ENCODE data around the gene EPG5. TPM values are rescaled to one million over a fixed set of nuclear protein-coding genes. Genes with fewer than 3 reads are reported as not detected.

EPG5 gene
- total and polyA plus RNA-seq, 9 of the 15 experiments (the other 6 are each of a cell fraction or from before 2014, with no cell fraction given): 1.3 to 10.7 (median 5.2) TPM

- POLR2A ChIA-PET: interaction anchor here (0.7 kb wide), 1 partner anchor 345 kb away, joined by 3 read pairs; no protein-coding TSS in a partner anchor
- no TSS peak for BruUV-seq (replicated peaks)
- no peak for FAIRE-seq
- TF ChIP-seq ETV1 (tag; conservative IDR thresholded peaks at IDR 0.05; ENCODE audit: low read depth): no peak
- TF ChIP-seq SMAD3 (CRISPR knock-in tag; conservative IDR thresholded peaks at IDR 0.05): no peak
- TF ChIP-seq SMAD4 (CRISPR knock-in tag; conservative IDR thresholded peaks at IDR 0.05): no peak
- peak; percentile 64; the same call in 1 of the 2 replicates for TF ChIP-seq ZKSCAN1 (IDR thresholded peaks at IDR 0.05; ENCODE audit: low read depth, low read length)
- no peak for TF ChIP-seq ZNF324 (CRISPR knock-in tag; IDR thresholded peaks at IDR 0.05)
- TF ChIP-seq MCM5 (IDR thresholded peaks at IDR 0.05; ENCODE audit: low read depth): no peak
- TF ChIP-seq ZNF449 (CRISPR knock-in tag; IDR thresholded peaks at IDR 0.05): no peak
- TF ChIP-seq TCF15 (CRISPR knock-in tag; IDR thresholded peaks at IDR 0.05): no peak
- TF ChIP-seq ZNF511 (CRISPR knock-in tag; IDR thresholded peaks at IDR 0.05): no peak
- TF ChIP-seq RCOR1 (IDR thresholded peaks at IDR 0.05; ENCODE audit: borderline replicate concordance in 1 of 2, low read depth in 2 of 2, low read length in 2 of 2): no peak
- no peak for TF ChIP-seq DACH1 (IDR thresholded peaks at IDR 0.05; ENCODE audit: partially characterized antibody)
- no peak for TF ChIP-seq HSF4 (CRISPR knock-in tag; IDR thresholded peaks at IDR 0.05; ENCODE audit: borderline replicate concordance)
These were observed 127.4 kb downstream of the EPG5 start for GRCh38 chr18:45839414-45840395.

More at GRCh38 chr18:45839414-45840395, 127.4 kb downstream of the EPG5 start:
- Histone ChIP-seq H3K36me3 (ENCODE audit: control insufficient read depth, insufficient read depth, low read length) (no peaks in the 10 kb centered on the region), H4K20me1 (replicated peaks; ENCODE audit: control insufficient read depth, insufficient read depth, low read length) (no peaks in the 10 kb centered on the region), H2AFZ (ENCODE audit: low read depth, low read length) (no peak overlapping the region), H3K27ac (ENCODE audit: extremely low read depth, low read depth, low read length) (no peak overlapping the region), H3K9me3 (replicated peaks; ENCODE audit: control insufficient read depth, insufficient read depth, low read depth, low read length) (no peaks in the 10 kb centered on the region), H3K79me2 (ENCODE audit: control insufficient read depth, insufficient read depth, low read length) (no peaks in the 10 kb centered on the region), H3K4me3 (no peak overlapping the region), H3K27me3 (ENCODE audit: control insufficient read depth in 2 of 2, insufficient read depth in 2 of 2, low read length in 2 of 2) (peaks cover 0 to 5% of the 10 kb centered on the region in 2 experiments; a peak in 2 of 5 replicates), H3K9ac (ENCODE audit: insufficient read depth in 1 of 2, low read depth in 2 of 2, low read length in 2 of 2) (no peak overlapping the region), H3K4me2 (ENCODE audit: insufficient read depth, low read length) (no peak overlapping the region), H3K9me1 (ENCODE audit: control insufficient read depth, insufficient read depth, low read length) (no peaks in the 10 kb centered on the region), H3K4me1 (replicated peaks in 1 of 2; ENCODE audit: control insufficient read depth in 2 of 2, insufficient read depth in 2 of 2, low read length in 2 of 2) (peaks cover 3% of the 10 kb centered on the region in 2 experiments; a peak in 4 of 5 replicates)
- DNase-seq (ENCODE audit: extremely low read depth in 1 of 4, low spot score in 3 of 4): peak in 2 of 4 experiments; percentile 13 to 25
- intact Hi-C loops (cut with micrococcal nuclease): loop anchor here (5.0 to 10.0 kb wide), 2 partner anchors 115 to 172 kb away; partner anchors contain the start of gene SLC14A1
- peak; percentile 79 for ATAC-seq
- in situ Hi-C loops (cut with MboI): no loop called here
- WGBS (ENCODE audit: insufficient coverage, low coverage, missing lambda C conversion rate): 3% methylated on average over 10 of the region's 13 CpGs
- CTCF ChIA-PET (ENCODE audit: low intra/inter-chr PET ratio): interaction anchor here (1.0 kb wide), 1 partner anchor 116 kb away, joined by 3 read pairs; the partner anchor contains the start of gene SLC14A1
